BE2C (cell line): ENCODE measurements around the gene GRIN3B.

Experiments used
- DNase-seq: peaks from one replicate; pipeline ENCODE4 v3.0.0-alpha.2; 2020
- H3K27me3 ChIP-seq: fragments of 250-450 bp; sonication (Bioruptor Pico); 2 replicates; pipeline ENCODE4 v1.5.1; 2020; ENCODE audit warnings: mild to moderate bottlenecking
- H3K36me3 ChIP-seq: fragments of 250-450 bp; sonication (Bioruptor Pico); 2 replicates; pipeline ENCODE4 v1.5.1; 2020; ENCODE audit warnings: mild to moderate bottlenecking
- H3K4me1 ChIP-seq: fragments of 250-450 bp; sonication (Bioruptor Pico); 2 replicates; pipeline ENCODE4 v1.5.1; 2020
- H3K4me3 ChIP-seq: 2 replicates; pipeline ENCODE4 v1.5.1; 2011; ENCODE audit warnings: low read depth, low read length
- H3K9me3 ChIP-seq: fragments of 250-450 bp; sonication (Bioruptor Pico); 2 replicates; pipeline ENCODE4 v1.5.1; 2020
- TF ChIP-seq, protein P1 (sequence below): IDR thresholded peaks from 2 replicates; pipeline ENCODE4 v1.5.1; 2012; ENCODE audit warnings: mild to moderate bottlenecking, low read depth, low read length

The GRIN3B gene

DNA sequence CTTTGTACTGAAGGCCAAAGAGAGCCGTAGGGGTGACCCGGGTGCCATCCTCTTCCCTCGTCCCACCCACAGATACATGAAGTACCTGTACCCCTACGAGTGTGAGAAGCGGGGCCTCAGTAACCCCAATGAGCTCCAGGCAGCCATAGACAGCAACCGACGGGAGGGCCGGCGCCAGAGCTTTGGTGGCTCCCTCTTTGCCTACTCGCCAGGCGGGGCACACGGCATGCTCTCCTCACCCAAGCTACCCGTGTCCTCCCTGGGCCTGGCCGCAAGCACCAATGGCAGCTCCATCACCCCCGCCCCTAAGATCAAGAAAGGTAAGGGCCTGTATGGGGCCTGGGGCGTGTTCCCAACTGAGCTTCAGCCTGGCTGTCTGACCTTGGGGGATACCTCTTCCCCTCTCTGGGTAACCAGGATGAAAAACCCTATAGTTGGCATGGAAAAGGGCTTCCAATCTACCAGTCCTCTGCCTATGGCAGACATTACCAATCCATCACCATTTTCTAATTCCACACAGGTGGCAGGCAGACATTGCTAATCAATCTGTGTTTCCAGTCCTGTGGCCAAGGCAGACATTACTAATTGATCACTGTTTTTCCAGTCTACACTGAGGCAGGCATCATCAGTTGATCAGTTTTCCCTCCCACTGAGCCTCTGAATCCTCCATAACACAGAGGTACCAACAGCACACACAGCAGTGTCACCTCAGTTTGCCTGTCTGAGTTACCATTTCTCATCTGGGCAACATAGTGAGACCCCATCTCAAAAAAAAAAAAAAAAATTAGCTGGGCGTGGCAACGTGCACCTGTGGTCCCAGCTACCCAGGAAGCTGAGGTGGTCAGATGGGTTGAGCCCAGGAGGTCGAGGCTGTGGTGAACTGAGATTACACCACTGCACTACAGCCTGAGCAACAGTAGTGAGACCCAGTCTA is 35.2 kb upstream of the GRIN3B start:
- Histone ChIP-seq H3K4me1 (no peaks in the 10 kb centered on the region), H3K9me3 (no peaks in the 10 kb centered on the region), H3K4me3 (no peak overlapping the region), H3K27me3 (no peaks in the 10 kb centered on the region), H3K36me3 (peaks cover 42% of the 10 kb centered on the region)
- TF ChIP-seq, protein P1, sequence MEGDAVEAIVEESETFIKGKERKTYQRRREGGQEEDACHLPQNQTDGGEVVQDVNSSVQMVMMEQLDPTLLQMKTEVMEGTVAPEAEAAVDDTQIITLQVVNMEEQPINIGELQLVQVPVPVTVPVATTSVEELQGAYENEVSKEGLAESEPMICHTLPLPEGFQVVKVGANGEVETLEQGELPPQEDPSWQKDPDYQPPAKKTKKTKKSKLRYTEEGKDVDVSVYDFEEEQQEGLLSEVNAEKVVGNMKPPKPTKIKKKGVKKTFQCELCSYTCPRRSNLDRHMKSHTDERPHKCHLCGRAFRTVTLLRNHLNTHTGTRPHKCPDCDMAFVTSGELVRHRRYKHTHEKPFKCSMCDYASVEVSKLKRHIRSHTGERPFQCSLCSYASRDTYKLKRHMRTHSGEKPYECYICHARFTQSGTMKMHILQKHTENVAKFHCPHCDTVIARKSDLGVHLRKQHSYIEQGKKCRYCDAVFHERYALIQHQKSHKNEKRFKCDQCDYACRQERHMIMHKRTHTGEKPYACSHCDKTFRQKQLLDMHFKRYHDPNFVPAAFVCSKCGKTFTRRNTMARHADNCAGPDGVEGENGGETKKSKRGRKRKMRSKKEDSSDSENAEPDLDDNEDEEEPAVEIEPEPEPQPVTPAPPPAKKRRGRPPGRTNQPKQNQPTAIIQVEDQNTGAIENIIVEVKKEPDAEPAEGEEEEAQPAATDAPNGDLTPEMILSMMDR = no peak
- no peak for DNase-seq

DNA sequence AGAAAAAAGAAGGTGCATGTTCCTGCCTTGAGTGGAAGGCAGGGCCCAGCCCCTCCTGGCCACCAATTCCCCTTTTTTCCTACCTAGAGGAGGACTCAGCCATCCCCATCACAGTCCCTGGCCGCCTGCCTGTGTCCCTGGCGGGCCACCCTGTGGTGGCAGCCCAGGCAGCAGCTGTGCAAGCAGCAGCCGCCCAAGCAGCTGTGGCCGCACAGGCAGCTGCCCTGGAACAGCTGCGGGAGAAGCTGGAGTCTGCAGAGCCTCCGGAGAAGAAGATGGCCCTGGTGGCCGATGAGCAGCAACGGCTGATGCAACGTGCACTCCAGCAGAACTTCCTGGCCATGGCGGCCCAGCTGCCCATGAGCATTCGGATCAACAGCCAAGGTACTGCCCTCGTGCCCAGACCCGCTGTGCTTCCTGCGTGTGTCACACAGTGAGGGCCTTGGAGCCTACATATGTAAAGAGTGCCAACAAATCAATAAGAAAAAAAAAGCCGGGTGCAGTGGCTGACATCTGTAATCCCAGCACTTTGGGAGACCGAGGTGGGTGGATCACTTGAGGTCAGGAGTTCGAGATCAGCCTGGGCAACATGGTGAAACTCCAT is 33.6 kb upstream of the GRIN3B start:
- Histone ChIP-seq H3K36me3 (peaks cover 55% of the 10 kb centered on the region), H3K4me3 (no peak overlapping the region), H3K27me3 (no peaks in the 10 kb centered on the region), H3K4me1 (no peaks in the 10 kb centered on the region), H3K9me3 (peaks cover 5% of the 10 kb centered on the region; the same call in 1 of the 2 replicates)
- peak; percentile 8 for DNase-seq
- TF ChIP-seq, protein P1 = no peak

DNA sequence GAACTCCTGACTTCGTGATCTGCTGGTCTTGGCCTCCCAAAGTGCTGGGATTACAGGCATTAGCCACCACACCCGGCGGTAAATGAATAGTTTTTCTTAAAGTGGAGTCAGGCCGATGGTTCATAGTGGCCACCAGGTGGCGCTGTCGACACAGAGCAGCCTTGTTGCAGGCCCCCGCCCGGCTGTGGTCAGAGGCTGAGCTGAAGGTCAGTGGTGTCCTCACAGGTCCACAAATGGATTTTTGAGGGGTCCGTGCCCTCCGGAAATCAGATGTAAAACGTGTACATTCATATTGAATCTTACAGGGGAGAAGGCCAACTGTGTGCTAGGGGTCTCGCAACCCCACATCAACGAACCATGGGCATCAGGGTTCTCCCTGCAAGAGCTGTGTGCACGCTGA is 29.5 kb upstream of the GRIN3B start:
- H3K4me3 ChIP-seq = no peak overlapping the region
- TF ChIP-seq, protein P1 = peak; percentile 77
- H3K9me3 ChIP-seq = peaks cover 5% of the 10 kb centered on the region; the same call in 1 of the 2 replicates
- peak; percentile 20 for DNase-seq
- H3K4me1 ChIP-seq = no peaks in the 10 kb centered on the region
- no peaks in the 10 kb centered on the region for H3K27me3 ChIP-seq
- H3K36me3 ChIP-seq = peaks cover 41% of the 10 kb centered on the region

DNA sequence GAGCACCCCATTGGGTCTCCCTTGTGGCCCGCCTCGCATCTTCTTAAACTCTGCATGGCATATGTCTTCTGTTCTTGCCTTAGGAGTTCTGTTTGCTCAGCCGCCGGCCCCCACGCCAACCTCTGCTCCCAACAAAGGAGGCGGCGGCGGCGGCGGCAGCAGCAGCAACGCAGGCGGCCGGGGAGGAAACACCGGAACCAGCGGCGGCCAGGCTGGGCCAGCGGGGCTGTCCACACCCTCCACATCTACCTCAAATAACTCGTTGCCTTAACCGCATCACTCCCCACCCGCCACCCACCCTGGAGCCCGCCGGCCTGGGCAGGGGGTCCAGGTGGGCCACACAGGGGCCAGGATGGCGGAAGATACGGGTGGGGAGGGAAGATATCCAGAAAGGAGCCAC is 28.4 kb upstream of the GRIN3B start:
- no peak for DNase-seq
- Histone ChIP-seq H3K4me1 (no peaks in the 10 kb centered on the region), H3K36me3 (peaks cover 36% of the 10 kb centered on the region), H3K9me3 (peaks cover 5% of the 10 kb centered on the region; the same call in 1 of the 2 replicates), H3K27me3 (no peaks in the 10 kb centered on the region), H3K4me3 (no peak overlapping the region)
- TF ChIP-seq, protein P1 = no peak

DNA sequence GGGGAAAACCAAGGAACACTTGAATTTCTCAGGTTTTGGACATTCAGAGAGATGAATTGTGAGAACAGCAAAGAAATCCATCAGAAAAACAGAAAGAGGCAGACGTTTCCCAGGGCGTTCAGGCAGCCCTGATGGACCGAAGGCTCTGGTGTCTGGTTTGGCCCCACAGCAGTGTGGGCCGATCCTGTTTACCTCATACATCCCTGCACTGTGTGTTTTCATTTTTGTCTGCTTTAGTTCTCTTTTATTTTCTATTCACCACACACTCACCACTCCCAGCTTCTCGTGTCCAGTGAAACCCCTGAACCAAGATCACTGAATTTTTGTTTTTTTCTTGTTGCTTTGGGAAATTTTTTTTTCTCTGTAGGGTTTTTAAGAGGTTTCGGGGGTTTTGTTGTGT is 27.9 kb upstream of the GRIN3B start:
- H3K27me3 ChIP-seq = no peaks in the 10 kb centered on the region
- no peak overlapping the region for H3K4me3 ChIP-seq
- peaks cover 31% of the 10 kb centered on the region for H3K36me3 ChIP-seq
- DNase-seq = no peak
- H3K9me3 ChIP-seq = peaks cover 5% of the 10 kb centered on the region; the same call in 1 of the 2 replicates
- no peaks in the 10 kb centered on the region for H3K4me1 ChIP-seq
- TF ChIP-seq, protein P1 = no peak
